B cell (primary cell): ENCODE data around the gene GNB5. TPM values are rescaled to one million over a fixed set of nuclear protein-coding genes. Genes with fewer than 3 reads are reported as not detected.

Experiments used
- polyA plus RNA-seq: library from polyadenylated mRNA; depleted of rRNA; stranded (reverse); fragments of >200 nt; gene quantifications from 2 replicates; pipeline ENCODE4 v1.2.3, GENCODE V29; 2012
- small RNA-seq: library from RNA; depleted of rRNA; stranded (forward); fragments of <200 nt; gene quantifications from one replicate; pipeline ENCODE3, GENCODE V24; 2012; ENCODE audit warnings: low replicate concordance, low read depth; ENCODE audit not compliant: insufficient read length
- total RNA-seq, 2 donors: library from RNA; stranded (reverse); fragments of 120-200 nt in 1 of 2; gene quantifications; 1 replicate in 1 of 2; 2 replicates in 1 of 2; pipeline versions ENCODE4 v1.2.3 to v1.2.4, GENCODE V29; 2013 to 2022

GNB5 gene
- total and polyA plus RNA-seq, 2 donors (not counting 1 experiment from before 2014, with no cell fraction given) = 58.5 to 142 TPM

Small RNA genes within 50 kb of the gene (small RNA-seq; reads per million reads assigned to genes)
- not detected for gene RF00019

Other genes starting within 250 kb of the GNB5 start
- 17.9 and 19.1 TPM in 2 replicates for gene LEO1, start 219.6 kb downstream of the GNB5 start, total RNA-seq
- gene LEO1, start 219.6 kb downstream of the GNB5 start, polyA plus RNA-seq = 1.9 and 2.8 TPM in 2 replicates
- 17.9 and 20.2 TPM in 2 replicates for gene MAPK6, start 172.2 kb downstream of the GNB5 start, total RNA-seq
- 3.2 and 12.3 TPM in 2 replicates for gene MAPK6, start 172.2 kb downstream of the GNB5 start, polyA plus RNA-seq
- gene BCL2L10, start 78.6 kb downstream of the GNB5 start, total RNA-seq = 0.62 and 1.1 TPM in 2 replicates
- 0.27 and 0.40 TPM in 2 replicates for gene BCL2L10, start 78.6 kb downstream of the GNB5 start, polyA plus RNA-seq
- gene MYO5C, start 104.4 kb upstream of the GNB5 start, total RNA-seq = 3.2 and 4.5 TPM in 2 replicates
- 0.49 and 0.54 TPM in 2 replicates for gene MYO5C, start 104.4 kb upstream of the GNB5 start, polyA plus RNA-seq